DLD1 (cell line): ENCODE measurements around the gene FAM78B.

Experiments
- in situ Hi-C: cut with HindIII; loops from 2 replicates; pipeline ENCODE4 v1.10.0; 2017; ENCODE audit warnings: low sequenced_read_pairs

Gene FAM78B

DNA sequence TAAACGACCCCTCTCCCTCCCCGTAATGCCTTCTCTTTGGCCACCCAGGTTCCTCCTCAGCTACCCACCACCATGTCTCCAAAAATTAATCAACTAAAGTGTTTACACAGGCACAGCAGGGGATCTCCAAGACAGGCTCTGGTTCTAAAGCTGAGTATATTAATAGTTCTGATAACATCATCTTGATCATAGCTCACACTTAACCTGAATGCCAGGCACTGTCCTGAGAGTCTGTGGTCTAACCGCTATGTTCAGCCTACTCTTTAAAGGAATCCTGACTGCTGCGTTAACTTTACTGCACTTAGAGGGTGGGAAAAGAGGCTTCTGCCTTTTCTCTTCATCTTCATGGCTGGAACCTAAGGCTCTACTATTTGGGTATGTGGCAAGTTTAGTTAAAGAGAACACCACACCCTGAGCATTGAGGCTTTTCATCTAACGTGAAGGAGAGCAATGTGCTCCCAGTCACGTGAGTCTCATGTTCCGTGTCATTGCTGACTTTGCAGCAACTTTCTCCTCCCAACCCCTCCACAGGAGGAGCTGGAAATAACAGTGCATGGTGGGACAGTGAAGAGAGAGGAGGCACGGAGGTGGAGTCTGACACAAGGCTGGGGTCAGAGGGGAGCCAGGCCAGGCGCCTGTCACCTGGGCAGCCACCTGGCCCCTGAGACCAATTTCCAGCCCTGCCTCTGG lies 86.4 kb downstream of the FAM78B start:
- in situ Hi-C loops = no loop called here

DNA sequence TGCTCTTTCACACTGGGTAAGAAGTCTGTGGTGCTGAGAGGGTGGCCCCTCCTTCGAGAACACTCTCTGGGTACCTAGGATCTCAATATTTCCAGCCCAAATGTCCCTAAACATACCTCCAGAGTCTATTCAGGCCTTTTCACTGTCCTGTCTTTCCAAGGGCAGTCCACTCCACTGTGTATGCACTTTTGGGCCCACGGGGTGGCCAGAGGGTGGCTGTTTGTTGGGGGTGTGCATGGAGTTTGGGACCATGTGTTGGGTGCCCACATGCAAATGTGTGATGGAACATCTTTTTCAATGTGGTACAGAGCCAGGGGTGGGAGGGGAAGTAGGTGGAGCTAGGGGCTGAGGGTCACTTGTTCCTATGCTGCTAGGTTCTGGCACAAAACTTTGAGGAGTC lies 87.5 kb downstream of the FAM78B start:
- in situ Hi-C loops = no loop called here

DNA sequence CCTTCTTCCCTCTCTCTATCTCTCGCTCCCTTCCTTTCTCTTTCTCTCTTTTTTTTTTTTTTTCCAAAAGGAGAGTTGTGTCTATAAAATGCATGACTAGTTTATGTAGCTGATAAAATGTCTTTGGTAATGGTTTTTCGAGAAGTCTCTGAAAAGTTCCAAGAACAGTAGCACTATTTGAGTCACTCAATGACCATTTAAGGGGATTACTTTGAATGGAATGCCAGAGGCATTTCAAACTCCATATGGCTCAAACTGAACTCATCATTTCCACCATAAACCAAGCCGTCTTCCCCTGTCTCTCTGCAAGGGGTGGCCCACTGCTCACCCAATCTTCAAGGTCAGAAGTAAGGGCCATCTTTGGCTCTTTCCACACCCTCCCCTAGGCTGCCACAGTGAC lies 93.3 kb downstream of the FAM78B start:
- in situ Hi-C loops = no loop called here

DNA sequence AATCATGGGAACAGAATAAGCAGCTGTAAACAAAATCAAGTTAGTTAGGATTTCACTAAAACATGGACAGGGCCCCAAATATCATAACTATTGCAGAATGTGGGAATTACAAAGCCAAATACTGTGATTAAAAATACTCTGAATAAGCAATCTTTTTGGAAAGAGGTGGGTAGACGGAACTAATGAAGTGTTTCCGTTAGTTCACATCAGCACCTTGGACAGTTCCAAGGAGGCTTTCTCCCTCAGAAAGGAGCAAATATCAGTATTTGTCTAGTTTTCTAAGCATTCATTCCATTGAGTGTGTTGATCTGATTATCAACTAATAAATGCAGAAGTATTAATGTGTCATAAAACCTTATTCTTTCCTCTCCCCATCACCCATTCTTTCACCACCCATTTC lies 97.4 kb downstream of the FAM78B start:
- in situ Hi-C loops = no loop called here

DNA sequence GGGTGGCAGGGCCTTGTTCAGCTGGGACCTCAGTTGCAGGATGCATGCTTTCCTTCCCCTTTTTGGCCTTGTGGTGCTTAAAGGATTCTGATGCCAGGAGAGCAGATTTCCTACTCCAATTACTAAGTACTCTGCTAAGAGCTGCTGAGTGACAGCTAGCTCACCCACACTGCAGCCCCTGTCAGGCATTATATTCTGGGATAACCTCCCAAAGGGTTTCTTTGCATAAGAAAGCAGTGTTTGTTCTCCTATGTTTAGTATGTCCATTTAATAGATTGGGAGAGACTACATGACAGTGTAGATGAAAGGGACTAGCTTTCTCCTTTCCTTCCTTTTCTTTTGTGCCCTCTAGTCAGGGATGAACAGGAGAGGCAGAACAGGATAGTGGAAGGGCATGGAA lies 100.7 kb downstream of the FAM78B start:
- in situ Hi-C loops = no loop called here

DNA sequence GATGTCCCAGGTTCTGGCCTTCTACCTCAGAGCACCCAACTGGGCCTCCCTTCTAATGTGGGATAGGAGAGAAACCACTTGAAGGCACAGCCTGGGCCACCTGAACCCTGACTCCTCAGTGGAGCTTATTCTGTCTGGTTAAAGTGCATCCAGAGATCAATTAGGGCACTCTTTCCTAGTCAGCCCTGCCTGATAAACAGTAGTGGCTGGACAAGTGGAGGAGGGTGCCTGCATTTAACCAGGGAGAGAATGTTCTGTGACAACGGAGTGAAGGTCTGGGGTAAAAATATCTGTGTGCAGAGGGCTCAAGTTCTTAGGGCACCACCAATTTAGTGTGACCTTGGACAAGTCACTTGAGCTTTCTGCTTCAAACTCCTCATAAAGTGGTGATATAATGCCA lies 101.8 kb downstream of the FAM78B start:
- in situ Hi-C loops = no loop called here

DNA sequence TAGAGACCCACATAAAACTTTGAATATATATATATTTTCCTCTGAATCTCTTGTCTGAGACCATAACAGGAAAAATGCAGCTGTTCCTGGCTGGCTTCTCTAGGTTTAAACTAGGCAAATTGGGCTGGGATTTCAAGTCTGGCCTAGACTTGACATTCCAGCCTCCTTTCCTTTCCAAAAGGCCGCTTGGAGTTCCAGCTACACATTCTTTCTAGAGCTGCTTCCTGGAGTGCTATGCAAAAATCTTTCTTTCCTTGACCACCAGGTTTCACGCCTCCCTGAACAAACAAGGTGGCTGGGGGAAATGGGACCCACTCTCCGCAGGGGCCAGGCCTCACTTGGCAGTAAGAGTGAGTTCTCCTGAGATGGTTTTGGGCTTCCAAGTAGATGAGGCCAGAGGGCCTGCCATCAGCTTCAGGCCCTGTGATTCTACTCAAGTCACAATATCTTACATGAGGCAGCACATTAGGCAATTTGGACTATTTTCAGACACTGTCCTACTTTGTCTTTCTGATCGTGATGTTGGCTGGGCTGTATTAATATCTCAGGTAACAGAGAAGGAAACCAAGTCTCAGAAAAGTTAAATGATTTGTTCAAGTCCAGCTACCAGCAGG lies 102.4 kb downstream of the FAM78B start:
- in situ Hi-C loops = no loop called here

DNA sequence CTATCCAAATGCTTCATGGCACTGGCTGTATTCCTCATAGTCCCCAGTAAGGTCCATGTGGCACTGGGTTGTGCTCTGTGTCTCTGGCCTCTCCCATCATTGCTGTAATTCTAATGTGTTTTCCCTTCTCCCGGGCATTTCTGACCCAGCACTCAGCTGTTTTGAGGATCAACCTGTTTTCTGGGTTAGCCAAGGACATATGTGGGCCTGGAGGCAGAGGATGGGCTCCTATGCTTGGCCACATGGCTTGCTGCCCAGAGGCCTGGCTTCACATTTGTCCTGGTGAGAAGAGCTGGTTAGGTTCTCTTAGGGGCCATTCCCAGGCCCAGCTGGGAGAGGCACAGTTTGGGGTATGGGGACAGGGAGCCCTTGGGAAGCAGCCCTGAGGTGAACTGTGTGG lies 103.1 kb downstream of the FAM78B start:
- in situ Hi-C loops = no loop called here

DNA sequence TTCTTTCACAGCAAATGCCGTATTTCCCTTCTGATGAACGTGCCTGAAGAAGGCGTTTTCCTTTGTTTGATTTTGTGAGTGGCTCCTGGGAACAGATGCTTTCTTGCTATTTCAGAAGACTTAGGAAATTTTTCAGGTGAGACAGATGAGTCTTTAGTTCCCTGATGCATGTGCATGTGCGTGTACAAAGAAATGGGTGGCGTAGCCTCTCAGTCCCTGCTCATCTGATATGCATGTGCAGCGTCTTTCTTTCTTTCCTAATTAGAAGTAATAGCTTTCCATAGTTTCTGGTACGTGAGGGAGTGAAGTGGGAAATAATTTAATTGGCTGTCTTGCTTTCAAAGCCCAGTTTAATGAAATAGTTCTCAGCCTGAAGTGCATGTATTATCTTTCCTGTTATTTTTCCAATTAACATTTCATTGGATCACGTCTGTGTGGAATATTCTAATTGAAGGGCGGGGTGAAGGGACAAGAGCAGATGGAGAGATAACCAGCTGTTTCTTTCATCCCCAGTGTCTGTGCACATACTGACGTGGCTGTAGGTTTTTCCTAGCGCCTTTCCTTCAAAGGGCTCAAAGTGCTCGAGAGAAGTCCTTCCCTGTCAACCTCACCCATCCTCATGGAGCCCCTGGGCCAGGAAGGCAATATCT lies 104.3 kb downstream of the FAM78B start:
- in situ Hi-C loops = no loop called here

DNA sequence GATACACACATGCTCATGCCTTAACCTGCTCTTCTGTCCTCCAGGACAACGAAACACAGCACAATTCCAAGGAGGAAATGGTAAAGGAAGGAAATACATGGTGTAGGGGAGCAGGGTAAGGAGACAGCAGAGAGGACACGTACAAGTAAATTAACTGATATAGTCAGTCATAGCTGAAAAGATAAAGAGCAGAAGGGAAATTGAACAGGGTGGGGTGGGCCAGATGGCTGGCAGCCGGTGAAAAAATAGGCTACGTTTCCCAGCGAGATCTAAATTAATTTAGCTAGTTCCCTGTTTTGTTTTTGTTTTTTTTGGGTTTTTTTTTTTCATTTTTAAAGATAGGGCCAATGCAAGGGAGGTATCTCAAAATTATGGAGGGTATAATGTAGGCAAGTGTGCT lies 109.2 kb downstream of the FAM78B start:
- in situ Hi-C loops = no loop called here

DNA sequence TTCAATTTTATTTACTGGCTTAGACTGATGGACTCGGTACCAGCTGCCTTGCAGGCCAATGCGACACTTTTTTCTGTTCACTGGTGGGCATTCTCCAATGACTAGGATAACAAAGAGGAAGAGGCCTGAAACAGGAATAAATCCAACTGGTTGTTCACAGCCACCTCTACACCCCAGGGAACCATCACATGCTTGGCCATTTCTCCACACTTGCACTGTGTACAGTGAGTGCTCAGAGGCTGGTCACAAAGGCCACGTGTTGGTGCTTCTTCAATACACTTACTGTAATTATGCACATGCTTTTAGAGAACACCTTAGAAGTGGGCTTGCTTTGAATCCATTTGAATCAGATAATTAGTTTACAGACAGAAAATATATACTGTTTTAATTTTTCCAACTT lies 113.4 kb downstream of the FAM78B start:
- in situ Hi-C loops = no loop called here

DNA sequence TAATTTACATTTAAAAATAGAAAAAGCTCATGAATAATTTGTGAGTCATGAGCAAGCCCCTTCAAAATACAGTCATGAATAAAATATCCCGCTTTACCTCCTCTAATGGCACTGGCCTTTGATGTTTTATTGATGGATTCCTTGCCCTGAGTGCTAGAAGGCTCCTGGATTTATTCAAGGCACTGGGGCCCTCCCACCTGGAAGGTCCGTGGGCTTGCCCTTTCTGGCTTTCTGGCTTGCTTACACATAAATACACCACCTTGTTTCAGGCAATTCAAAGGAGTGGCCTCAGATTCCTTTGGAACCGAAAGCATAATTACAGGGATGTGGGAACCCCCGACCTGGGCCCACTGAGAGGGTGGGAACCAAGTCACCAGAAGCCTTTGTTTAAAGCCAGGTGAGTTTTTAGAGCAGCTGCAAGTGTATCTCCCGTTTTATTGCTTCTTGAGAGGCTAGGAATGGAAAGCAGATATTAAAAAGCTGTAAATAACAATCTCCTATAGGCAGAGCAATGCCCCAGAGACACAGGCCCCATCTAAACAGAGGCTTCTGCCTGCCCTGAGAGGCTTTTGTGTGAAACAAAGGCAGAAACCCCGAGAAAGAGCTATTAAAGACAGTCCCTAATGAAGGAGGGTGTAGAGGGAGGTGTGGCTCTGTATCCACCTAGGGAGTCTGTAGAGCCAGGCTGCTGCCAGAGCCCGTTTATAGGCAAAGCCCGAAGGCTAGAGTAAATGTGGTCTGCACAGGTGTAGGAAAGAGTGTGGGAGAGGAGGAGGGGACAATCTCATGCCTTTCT lies 126.4 kb downstream of the FAM78B start:
- in situ Hi-C loops = no loop called here

DNA sequence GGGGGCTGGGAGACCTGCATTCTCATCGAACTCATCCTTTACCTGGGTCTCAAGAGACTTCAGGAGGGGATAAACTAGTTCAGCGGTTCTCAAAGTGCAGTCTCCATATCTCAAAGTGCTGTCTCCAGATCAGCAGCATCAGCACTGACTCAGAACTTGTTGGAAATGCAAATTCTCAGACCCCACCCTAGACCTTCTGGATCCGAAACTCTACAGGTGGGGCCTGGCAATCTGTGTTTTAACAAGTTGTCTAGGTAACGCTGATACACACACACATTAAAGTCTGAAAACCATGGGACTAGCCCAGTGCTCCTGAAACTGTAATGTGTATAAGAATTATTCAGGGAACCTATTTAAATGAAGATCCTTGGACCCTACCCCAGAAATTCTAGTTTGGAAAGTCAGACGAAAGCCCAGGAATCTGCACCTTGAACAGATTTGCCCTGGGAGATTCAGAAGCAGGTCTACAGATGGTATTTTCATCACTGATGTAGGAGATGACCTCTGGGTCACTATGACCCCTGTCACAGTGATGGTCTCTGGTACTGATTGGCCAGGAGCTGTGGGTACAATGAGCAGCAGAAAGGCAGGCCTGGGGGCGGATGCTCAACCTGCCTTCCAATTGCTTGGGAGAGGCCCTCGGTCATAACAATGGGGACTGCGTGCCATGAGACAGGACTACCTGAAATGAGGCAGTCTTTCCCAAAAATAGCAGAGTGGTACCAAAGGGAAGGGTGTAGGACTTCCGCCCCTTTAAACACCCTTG lies 127.2 kb downstream of the FAM78B start:
- in situ Hi-C loops = no loop called here

DNA sequence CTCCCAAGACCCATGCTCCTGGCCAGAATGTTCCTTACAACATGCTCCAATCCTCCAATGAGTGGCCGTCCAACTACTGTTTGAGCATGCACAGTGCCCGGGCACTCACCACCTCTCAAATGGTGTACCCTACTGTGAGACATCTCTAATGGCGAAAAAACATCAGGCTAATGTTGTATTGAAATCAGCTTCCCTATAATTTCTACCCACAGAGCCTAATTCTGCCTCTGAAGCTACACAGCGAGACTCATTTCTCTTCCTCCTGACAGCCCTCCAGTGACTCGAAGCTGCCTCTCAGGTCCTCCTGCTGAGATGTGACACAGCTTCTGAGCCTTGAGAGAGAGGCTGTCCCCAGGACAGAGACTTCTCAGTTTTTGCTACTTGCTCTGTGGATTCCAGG lies 130.7 kb downstream of the FAM78B start:
- in situ Hi-C loops = no loop called here

DNA sequence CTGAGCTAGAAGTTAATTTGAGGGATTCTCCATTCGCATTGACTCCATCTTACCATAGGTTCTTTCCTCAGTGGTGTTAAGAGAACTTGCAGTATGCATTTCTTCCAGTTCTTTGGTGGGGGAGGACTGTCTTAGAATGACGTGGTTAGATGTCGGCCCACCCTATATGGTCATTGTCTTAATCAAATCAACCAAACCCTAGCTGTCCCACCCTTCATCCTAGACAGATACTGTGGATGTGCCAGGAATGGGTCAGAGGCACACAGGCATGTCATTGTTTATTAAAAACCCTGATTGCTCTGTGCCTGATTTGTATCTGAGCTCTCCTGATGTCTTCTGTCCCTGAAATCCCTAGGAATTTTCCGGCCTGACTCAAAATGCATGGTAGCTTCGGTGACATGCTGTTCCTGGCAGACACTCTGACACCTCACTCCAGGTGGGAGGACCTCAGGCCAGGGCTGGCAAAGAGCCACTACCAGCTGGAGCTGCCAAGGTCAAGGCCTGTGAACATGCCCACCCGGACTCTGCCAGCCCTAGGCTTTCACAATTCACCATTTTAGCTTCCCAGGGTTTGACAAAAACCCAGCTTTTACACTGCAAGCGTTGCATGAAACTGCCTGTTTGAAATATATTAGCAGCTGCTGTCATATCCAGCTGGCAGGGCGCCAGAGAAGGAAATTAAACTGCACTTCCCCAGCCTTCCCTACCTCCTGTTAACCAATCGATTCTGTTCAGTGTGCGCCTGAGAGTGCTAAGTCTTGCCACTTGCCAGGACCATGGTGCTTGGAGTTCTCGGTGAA lies 134.0 kb downstream of the FAM78B start:
- in situ Hi-C loops = no loop called here

DNA sequence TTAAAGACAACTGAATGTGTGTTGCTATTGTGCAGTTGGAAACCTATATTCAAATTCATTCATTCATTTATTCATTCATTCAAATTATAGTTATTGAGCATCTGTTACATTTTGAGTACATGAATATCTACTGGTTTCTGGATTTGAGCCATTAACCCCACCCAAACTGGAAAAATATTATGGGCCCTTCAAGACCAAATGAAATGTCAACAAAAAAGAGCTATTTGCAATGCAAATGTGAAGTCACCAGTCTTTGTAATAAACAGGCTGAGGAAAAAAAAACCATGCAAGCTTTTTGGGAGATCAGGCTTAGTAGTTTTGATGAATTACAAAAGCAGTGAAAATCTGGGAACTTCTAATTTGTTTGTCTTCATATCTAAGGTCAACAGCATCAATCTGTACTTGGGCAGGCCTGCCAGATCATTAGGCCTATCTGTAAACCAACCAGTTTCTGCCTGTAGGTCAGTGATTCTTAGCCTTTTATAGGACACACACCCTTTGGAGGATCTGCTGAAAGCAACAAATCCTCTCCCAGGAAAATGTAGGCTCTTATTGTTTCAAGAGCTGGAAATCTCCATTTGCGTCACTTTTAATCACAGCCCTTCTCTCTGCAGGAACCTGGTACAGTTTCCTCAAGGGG lies 134.7 kb downstream of the FAM78B start:
- in situ Hi-C loops = no loop called here

DNA sequence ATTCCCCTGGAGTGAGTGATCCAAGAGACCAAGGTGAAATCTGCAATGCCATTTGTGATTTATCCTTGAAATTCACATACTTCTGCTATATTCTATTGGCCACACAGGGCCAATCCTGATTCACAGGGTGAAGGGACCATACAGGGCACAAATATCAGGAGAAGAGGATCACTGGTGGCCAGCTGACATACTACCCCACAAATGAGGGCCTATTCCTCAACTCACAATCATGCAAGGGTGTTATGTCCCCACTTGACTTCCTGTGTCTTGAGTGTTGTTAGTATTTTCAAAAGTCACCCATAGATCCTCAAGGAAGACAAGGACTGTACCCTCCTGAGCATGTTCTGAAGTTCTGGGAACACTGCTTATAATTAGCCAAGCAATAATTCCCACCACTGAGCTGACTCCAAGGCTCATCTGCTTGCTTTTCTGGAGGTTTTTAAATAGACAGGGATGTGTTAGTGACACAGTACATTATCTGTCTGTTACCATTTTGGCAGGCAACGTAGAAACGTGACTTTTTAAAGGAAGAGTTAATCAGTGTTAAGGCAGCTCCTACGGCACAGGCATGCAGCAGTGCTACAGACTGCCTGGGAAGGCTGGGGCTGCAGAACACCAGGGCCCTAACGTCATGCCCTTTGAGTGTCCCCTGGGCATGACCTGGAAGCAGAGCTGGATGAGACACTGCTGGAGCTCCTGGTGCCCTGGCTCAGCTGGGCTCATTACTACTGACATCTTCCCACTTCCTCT lies 137.4 kb downstream of the FAM78B start:
- in situ Hi-C loops = no loop called here

DNA sequence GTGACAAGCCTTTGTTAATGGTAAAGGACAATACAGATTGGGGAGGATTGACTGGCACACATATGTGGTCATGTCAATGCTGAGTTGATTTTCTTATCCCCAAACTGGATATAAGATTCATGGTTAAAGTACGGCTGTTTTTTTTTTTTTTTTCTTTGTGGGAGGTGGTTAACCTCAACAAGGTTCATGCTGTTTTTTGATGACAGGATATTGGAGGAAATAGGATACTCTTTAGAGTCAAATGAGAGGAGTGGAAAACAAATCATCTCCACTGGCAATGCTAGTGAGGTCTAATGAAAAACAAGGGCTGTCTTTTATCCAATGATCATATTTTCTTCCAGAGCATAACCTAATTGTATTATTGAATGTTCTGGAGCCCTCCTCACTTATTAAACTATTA lies 140.2 kb downstream of the FAM78B start:
- in situ Hi-C loops = no loop called here

DNA sequence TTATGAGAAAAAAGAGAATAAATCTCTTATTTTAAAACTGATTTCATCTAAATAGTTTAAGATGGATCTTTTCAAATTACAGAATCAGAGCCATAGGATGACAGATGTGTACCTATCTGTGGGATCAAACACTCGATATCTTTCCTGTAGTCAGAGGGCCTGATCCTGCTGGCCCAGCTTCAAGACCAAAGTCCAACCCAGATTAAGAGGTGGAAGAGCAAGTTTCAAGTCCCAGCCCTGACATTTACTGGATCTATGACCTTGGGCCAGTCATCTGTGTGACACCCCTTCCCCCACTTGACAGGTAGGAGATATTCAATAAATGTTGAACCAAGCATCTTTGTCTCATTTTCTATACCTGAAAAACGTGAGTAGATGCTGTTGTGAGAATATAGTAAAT lies 140.7 kb downstream of the FAM78B start:
- in situ Hi-C loops = no loop called here
